Neural progenitor cell (in vitro differentiated cells): ENCODE data around the gene AFF3. TPM values are rescaled to one million over a fixed set of nuclear protein-coding genes. Genes with fewer than 3 reads are reported as not detected.

ENCODE experiments used
- DNase-seq: peaks from one replicate; pipeline ENCODE4 v3.0.0-alpha.2; 2016; ENCODE audit warnings: low spot score
- H2AFZ ChIP-seq: fragments of 200-600 bp; sonication (generic); replicated peaks from 2 replicates; pipeline ENCODE4 v1.6.1; 2016; ENCODE audit warnings: antibody characterized with exemption
- H3F3A ChIP-seq: fragments of 200-600 bp; sonication (generic); 2 replicates; pipeline ENCODE4 v1.6.1; 2016; ENCODE audit warnings: antibody characterized with exemption, low read depth
- H3K27ac ChIP-seq: fragments of 200-600 bp; sonication (generic); 2 replicates; pipeline ENCODE4 v1.5.1; 2016; ENCODE audit warnings: mild to moderate bottlenecking
- H3K27me3 ChIP-seq: fragments of 200-600 bp; sonication (generic); 2 replicates; pipeline ENCODE4 v1.6.1; 2016; ENCODE audit warnings: mild to moderate bottlenecking, moderate library complexity
- H3K36me3 ChIP-seq: fragments of 200-600 bp; sonication (generic); 2 replicates; pipeline ENCODE4 v1.5.1; 2016
- H3K4me1 ChIP-seq: fragments of 200-600 bp; sonication (generic); 2 replicates; pipeline ENCODE4 v1.6.1; 2016; ENCODE audit warnings: mixed run types
- H3K4me2 ChIP-seq: fragments of 200-600 bp; sonication (generic); 2 replicates; pipeline ENCODE4 v1.6.1; 2016
- H3K4me3 ChIP-seq: fragments of 200-600 bp; sonication (generic); 2 replicates; pipeline ENCODE4 v1.5.1; 2016
- H3K79me2 ChIP-seq: fragments of 200-600 bp; sonication (generic); 2 replicates; pipeline ENCODE4 v1.6.1; 2016; ENCODE audit warnings: low read depth
- H3K9ac ChIP-seq: fragments of 200-600 bp; sonication (generic); 2 replicates; pipeline ENCODE4 v1.6.1; 2016
- H3K9me3 ChIP-seq: fragments of 200-600 bp; sonication (generic); 2 replicates; pipeline ENCODE4 v1.5.1; 2016; ENCODE audit warnings: low read depth
- H4K20me1 ChIP-seq: fragments of 200-600 bp; sonication (generic); 2 replicates; pipeline ENCODE4 v1.6.1; 2016; ENCODE audit warnings: low read depth
- H3K27ac Mint-ChIP-seq: 3 replicates; pipeline ENCODE4 v1.8.0; 2021; ENCODE audit warnings: mixed read lengths
- H3K27me3 Mint-ChIP-seq: 2 replicates; pipeline ENCODE4 v1.8.0; 2022; ENCODE audit warnings: low read depth, mild to moderate bottlenecking, inconsistent platforms, moderate library complexity, mixed read lengths; ENCODE audit not compliant: insufficient read depth
- H3K36me3 Mint-ChIP-seq: 3 replicates; pipeline ENCODE4 v1.8.0; 2021; ENCODE audit warnings: mixed read lengths
- H3K4me1 Mint-ChIP-seq: 3 replicates; pipeline ENCODE4 v1.8.0; 2021; ENCODE audit warnings: mixed read lengths
- H3K4me3 Mint-ChIP-seq: 3 replicates; pipeline ENCODE4 v1.8.0; 2021; ENCODE audit warnings: mild to moderate bottlenecking, moderate library complexity, mixed read lengths
- H3K9me3 Mint-ChIP-seq: 3 replicates; pipeline ENCODE4 v1.8.0; 2020; ENCODE audit warnings: mixed read lengths
- CTCF ChIP-seq: fragments of 200-600 bp; sonication (generic); IDR thresholded peaks from 2 replicates; pipeline ENCODE4 v1.5.1; 2017; ENCODE audit warnings: antibody characterized with exemption, mild to moderate bottlenecking
- EZH2 ChIP-seq: fragments of 200-600 bp; sonication (generic); IDR thresholded peaks from 2 replicates; pipeline ENCODE4 v1.6.1; 2017; ENCODE audit warnings: antibody characterized with exemption, mild to moderate bottlenecking, moderate library complexity
- EZH2phosphoT487 ChIP-seq: fragments of 200-600 bp; sonication (generic); IDR thresholded peaks from 2 replicates; pipeline ENCODE4 v1.6.1; 2017; ENCODE audit warnings: antibody characterized with exemption
- total RNA-seq: library from RNA; depleted of rRNA; stranded (reverse); fragments of >200 nt; gene quantifications from 2 replicates; pipeline ENCODE4 v1.2.3, GENCODE V29; 2015; ENCODE audit warnings: low replicate concordance

The AFF3 gene
- total RNA-seq, 1 donor from 2014 or later: 0.26 TPM

GRCh38 chr2:99734236-99734635 is 408.2 kb downstream of the AFF3 start:
- H3K27me3 ChIP-seq: no peaks in the 10 kb centered on the region
- H3K4me3 ChIP-seq: no peak overlapping the region
- H3K27ac ChIP-seq: no peak overlapping the region
- Mint-ChIP-seq H3K36me3 (no peaks in the 10 kb centered on the region), H3K27ac (no peak overlapping the region), H3K27me3 (no peaks in the 10 kb centered on the region), H3K4me3 (no peak overlapping the region), H3K4me1 (peaks cover 1% of the 10 kb centered on the region), H3K9me3 (peaks cover 2% of the 10 kb centered on the region)
- no peaks in the 10 kb centered on the region for H3K4me1 ChIP-seq
- H4K20me1 ChIP-seq: no peaks in the 10 kb centered on the region
- no peaks in the 10 kb centered on the region for H3K36me3 ChIP-seq
- no peaks in the 10 kb centered on the region for H3K9me3 ChIP-seq
- no peak overlapping the region for H3K4me2 ChIP-seq
- H3K9ac ChIP-seq: no peak overlapping the region
- DNase-seq: no peak
- H3K79me2 ChIP-seq: no peaks in the 10 kb centered on the region
- no peak for TF ChIP-seq EZH2phosphoT487
- TF ChIP-seq CTCF: no peak
- TF ChIP-seq EZH2: no peak
- no peaks in the 10 kb centered on the region for H3F3A ChIP-seq
- no peak overlapping the region for H2AFZ ChIP-seq

GRCh38 chr2:99729104-99730025 is 413.0 kb downstream of the AFF3 start:
- Mint-ChIP-seq H3K4me1 (peaks cover 12% of the 10 kb centered on the region), H3K36me3 (no peaks in the 10 kb centered on the region), H3K9me3 (no peaks in the 10 kb centered on the region), H3K4me3 (no peak overlapping the region), H3K27me3 (no peaks in the 10 kb centered on the region), H3K27ac (no peak overlapping the region)
- H2AFZ ChIP-seq: no peak overlapping the region
- H3K4me2 ChIP-seq: no peak overlapping the region
- H3K9me3 ChIP-seq: no peaks in the 10 kb centered on the region
- no peaks in the 10 kb centered on the region for H3K79me2 ChIP-seq
- H3K4me3 ChIP-seq: no peak overlapping the region
- no peaks in the 10 kb centered on the region for H3K36me3 ChIP-seq
- no peak overlapping the region for H3K9ac ChIP-seq
- H4K20me1 ChIP-seq: no peaks in the 10 kb centered on the region
- H3F3A ChIP-seq: no peaks in the 10 kb centered on the region
- no peak overlapping the region for H3K27ac ChIP-seq
- H3K27me3 ChIP-seq: no peaks in the 10 kb centered on the region
- TF ChIP-seq EZH2 (no peak), EZH2phosphoT487 (no peak), CTCF (no peak)
- no peaks in the 10 kb centered on the region for H3K4me1 ChIP-seq
- DNase-seq: no peak

GRCh38 chr2:99728166-99728565 is 414.2 kb downstream of the AFF3 start:
- no peaks in the 10 kb centered on the region for H3K79me2 ChIP-seq
- no peaks in the 10 kb centered on the region for H3K4me1 ChIP-seq
- no peaks in the 10 kb centered on the region for H3K27me3 ChIP-seq
- H3K9me3 ChIP-seq: no peaks in the 10 kb centered on the region
- Mint-ChIP-seq H3K4me3 (no peak overlapping the region), H3K27ac (no peak overlapping the region), H3K36me3 (no peaks in the 10 kb centered on the region), H3K9me3 (peaks cover 4% of the 10 kb centered on the region), H3K27me3 (no peaks in the 10 kb centered on the region), H3K4me1 (peaks cover 12% of the 10 kb centered on the region)
- H3K36me3 ChIP-seq: no peaks in the 10 kb centered on the region
- H3K27ac ChIP-seq: no peak overlapping the region
- DNase-seq: no peak
- H3K4me3 ChIP-seq: no peak overlapping the region
- no peaks in the 10 kb centered on the region for H4K20me1 ChIP-seq
- H3K4me2 ChIP-seq: no peak overlapping the region
- H3F3A ChIP-seq: no peaks in the 10 kb centered on the region
- H2AFZ ChIP-seq: no peak overlapping the region
- TF ChIP-seq CTCF (no peak), EZH2phosphoT487 (no peak), EZH2 (no peak)
- H3K9ac ChIP-seq: no peak overlapping the region
